ENCODE measurements around the gene LPXN.

The LPXN gene

DNA sequence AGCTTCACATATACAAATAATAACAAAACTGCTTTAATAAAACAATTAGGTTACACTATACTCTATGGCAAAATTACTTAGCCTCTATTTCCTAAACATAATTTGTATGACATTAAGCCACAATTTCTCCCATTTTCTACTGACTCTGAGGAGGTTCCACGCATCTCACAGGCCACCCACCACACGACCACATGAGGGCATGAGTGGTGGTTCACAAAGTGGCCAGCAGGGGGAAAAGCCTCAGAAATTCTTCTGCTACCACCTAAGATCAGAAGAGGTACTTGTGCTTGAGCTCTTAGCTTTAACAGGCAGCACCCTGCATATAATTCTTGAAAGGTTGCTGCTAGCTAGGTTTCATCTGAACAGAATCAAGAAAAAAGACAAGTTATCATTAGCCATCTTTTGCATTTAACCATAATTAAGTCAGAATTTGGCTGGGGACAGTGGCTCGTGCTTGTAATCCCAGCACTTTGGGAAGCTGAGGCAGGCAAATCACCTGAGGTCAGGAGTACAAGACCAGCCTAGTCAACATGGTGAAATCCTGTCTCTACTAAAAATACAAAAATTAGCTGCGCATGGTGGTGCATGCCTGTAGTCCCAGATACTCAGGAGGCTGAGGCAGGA, 7.7 kb downstream of the LPXN start:
- peak; percentile 64 for TF ChIP-seq CTCF (IDR thresholded peaks at IDR 0.05; ENCODE audit: extremely low read depth, missing control alignments)
- peak; percentile 45 for DNase-seq (ENCODE audit: low spot score)

GRCh38 chr11:58564231-58564630, 11.4 kb downstream of the LPXN start:
- TF ChIP-seq CTCF (IDR thresholded peaks at IDR 0.05; ENCODE audit: extremely low read depth, missing control alignments), result no peak
- DNase-seq (ENCODE audit: low spot score), result no peak

GRCh38 chr11:58562375-58562800, 13.3 kb downstream of the LPXN start:
- no peak for DNase-seq (ENCODE audit: low spot score)
- TF ChIP-seq CTCF (IDR thresholded peaks at IDR 0.05; ENCODE audit: extremely low read depth, missing control alignments), result no peak

- no peak for TF ChIP-seq CTCF (IDR thresholded peaks at IDR 0.05; ENCODE audit: extremely low read depth, missing control alignments)
- DNase-seq (ENCODE audit: low spot score), result no peak
Observed at GRCh38 chr11:58561394-58562098, 14.1 kb downstream of the LPXN start.

DNA sequence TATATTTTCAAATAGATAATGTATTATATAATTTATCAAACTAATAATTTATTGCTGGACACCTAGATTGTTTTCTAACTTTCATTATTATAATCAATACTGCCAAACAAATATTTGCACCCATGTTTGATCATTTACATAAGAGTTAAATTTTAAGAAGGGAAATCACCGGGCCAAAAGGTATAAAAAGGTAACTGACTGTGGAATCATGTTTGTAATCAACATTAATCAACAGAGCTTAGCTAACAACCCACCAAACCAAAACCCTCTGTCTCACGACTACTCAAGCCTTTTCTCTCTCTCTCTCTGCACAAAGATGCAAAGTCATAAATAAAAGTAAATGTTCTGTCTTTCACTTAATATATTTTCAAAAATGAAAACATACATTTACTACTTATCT, 14.8 kb downstream of the LPXN start:
- no peak for TF ChIP-seq CTCF (IDR thresholded peaks at IDR 0.05; ENCODE audit: extremely low read depth, missing control alignments)

DNA sequence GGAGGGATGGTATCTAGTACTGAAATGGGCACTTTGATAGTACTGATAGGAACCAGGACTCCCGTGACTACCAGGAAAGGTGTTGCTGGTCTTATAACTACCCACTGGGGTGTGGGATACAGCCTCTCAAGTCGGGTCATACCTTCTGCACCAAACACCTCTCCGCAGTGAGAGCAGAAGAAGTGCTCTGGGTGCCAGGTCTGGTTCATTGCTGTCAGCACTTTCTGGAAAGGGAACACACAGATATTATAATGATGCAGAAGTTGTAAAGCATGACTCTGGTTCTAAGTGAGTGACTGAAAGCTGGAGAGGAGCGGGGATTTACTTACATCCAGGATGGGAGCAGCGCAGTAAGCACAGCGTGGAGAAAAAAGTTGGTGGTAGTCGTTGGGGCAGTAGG, 26.0 kb downstream of the LPXN start:
- DNase-seq (ENCODE audit: low spot score), result no peak
- no peak for TF ChIP-seq CTCF (IDR thresholded peaks at IDR 0.05; ENCODE audit: extremely low read depth, missing control alignments)

More for the DNA sequence above, 14.8 kb downstream of the LPXN start:
- no peak for DNase-seq (ENCODE audit: low spot score)

DNA sequence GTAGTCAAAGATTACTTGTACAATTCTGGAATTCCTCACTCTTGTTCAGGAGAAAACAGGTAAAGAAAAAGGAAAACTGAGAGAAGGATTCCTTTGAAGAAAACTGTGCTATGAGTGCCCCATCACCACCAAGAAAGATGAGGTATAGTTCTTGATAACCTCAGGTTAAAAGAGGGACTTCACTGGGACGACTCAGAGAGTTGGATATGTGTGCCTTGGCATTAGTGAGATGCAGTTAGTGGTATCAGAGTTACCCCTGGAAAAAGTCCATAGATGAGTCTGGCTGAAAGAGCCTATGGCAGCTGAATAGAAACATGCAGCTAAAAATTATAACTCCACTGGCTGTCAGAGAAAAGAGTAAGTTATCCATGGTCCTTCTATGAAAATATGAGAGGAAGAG, 28.8 kb downstream of the LPXN start:
- no peak for TF ChIP-seq CTCF (IDR thresholded peaks at IDR 0.05; ENCODE audit: extremely low read depth, missing control alignments)
- DNase-seq (ENCODE audit: low spot score), result no peak
